ENCODE measurements around the gene CROCC2.

The CROCC2 gene

GRCh38 chr2:240928476-240929363, 22.6 kb downstream of the CROCC2 start (continued):
- TF ChIP-seq ZNF560 (tag by site-specific recombination; IDR thresholded peaks at IDR 0.05; ENCODE audit: borderline replicate concordance): no peak
- TF ChIP-seq KLF9 (tag by site-specific recombination; IDR thresholded peaks at IDR 0.05; ENCODE audit: low read depth): no peak

DNA sequence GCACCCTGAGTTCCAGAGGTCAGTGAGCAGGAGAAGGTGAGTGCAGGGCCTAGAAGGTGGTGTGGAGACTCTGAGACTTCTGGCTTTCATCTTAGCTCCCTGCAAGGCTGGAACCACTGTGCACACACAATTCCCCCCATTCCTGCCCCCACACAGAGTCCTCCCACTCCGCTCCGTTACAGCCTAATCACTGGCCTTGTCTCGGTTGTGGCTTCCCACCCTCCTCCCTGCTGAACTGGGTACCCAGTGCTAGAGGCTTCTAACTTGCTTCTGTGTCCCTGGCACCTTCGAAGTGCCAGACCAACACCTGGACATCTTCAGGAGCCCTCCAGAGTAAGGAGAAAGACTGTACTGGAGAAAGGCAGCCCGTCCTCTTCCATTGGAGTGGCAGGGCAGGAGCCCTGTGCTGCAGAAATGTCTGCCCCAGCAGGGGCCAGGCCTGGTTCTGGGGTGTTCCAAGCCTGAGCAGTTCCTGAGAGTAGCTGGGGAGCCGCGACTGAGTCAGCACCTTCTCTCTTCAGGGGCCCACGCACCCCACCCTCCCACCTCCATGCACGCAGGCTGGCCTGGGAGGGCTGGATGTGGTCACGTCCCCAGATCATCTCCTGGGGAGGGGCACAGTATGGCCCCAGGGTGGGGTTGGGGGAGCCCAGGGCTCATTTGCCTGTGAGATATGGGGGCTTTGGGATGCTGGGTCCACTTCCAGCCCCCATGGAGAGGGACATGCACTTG, 23.4 kb downstream of the CROCC2 start:
- no peak overlapping the region for H3K27ac ChIP-seq (ENCODE audit: extremely low read depth, low read depth, low read length)
- POLR2A ChIA-PET: no interaction called here
- H3K9me3 ChIP-seq (ENCODE audit: control insufficient read depth, insufficient read depth, low read depth, low read length): no peaks in the 10 kb centered on the region
- CTCF ChIA-PET: no interaction called here
- H3K36me3 ChIP-seq (ENCODE audit: control insufficient read depth in 2 of 2, insufficient read depth in 1 of 2, low read length in 2 of 2): no peaks in the 10 kb centered on the region
- TF ChIP-seq ZBTB21 (tag by site-specific recombination; IDR thresholded peaks at IDR 0.05): no peak
- no peak for TF ChIP-seq ZNF121 (tag by site-specific recombination; IDR thresholded peaks at IDR 0.05)
- 0 out of 2 replicates have a peak, but pooled peaks have one; percentile 30 for TF ChIP-seq ZFHX2 (tag by site-specific recombination; conservative IDR thresholded peaks at IDR 0.05)
- TF ChIP-seq ZNF561 (tag by site-specific recombination; IDR thresholded peaks at IDR 0.05; ENCODE audit: borderline replicate concordance): no peak
- no peak for TF ChIP-seq PRDM2 (tag by site-specific recombination; IDR thresholded peaks at IDR 0.05; ENCODE audit: borderline replicate concordance)
- peak; percentile 43; the same call in 1 of the 2 replicates for TF ChIP-seq EGR2 (tag by site-specific recombination; IDR thresholded peaks at IDR 0.05; ENCODE audit: low read depth)
- no peaks in the 10 kb centered on the region for H3K4me1 ChIP-seq (ENCODE audit: control insufficient read depth, insufficient read depth, low read length)
- H3K4me3 ChIP-seq (ENCODE audit: low read depth, low read length): no peak overlapping the region

- TF ChIP-seq MEIS1 (CRISPR knock-in tag; IDR thresholded peaks at IDR 0.05; ENCODE audit: borderline replicate concordance) (no peak), ZNF529 (tag by site-specific recombination; IDR thresholded peaks at IDR 0.05; ENCODE audit: insufficient replicate concordance) (no peak), SP2 (tag by site-specific recombination; IDR thresholded peaks at IDR 0.05) (no peak), ZNF138 (tag by site-specific recombination; IDR thresholded peaks at IDR 0.05; ENCODE audit: borderline replicate concordance) (no peak), ZNF473 (tag by site-specific recombination; IDR thresholded peaks at IDR 0.05) (no peak), ZNF132 (tag by site-specific recombination; IDR thresholded peaks at IDR 0.05; ENCODE audit: borderline replicate concordance) (no peak), ZIC2 (tag by site-specific recombination; IDR thresholded peaks at IDR 0.05) (no peak), ZNF366 (tag by site-specific recombination; conservative IDR thresholded peaks at IDR 0.05) (no peak), ZBTB20 (tag by site-specific recombination; IDR thresholded peaks at IDR 0.05) (no peak), ZSCAN30 (tag by site-specific recombination; IDR thresholded peaks at IDR 0.05) (no peak), MYNN (tag by site-specific recombination; IDR thresholded peaks at IDR 0.05; ENCODE audit: borderline replicate concordance) (no peak), GLIS2 (tag by site-specific recombination; IDR thresholded peaks at IDR 0.05) (no peak)
- CTCF ChIA-PET: interaction anchor here (1.1 kb wide), 1 partner anchor 16 kb away, joined by 3 read pairs; no protein-coding TSS in a partner anchor
Measured at GRCh38 chr2:240930096-240930630, 24.0 kb downstream of the CROCC2 start.

More at GRCh38 chr2:240930096-240930630, 24.0 kb downstream of the CROCC2 start:
- H3K9me3 ChIP-seq (ENCODE audit: control insufficient read depth, insufficient read depth, low read depth, low read length): no peaks in the 10 kb centered on the region
- no peak overlapping the region for H3K27ac ChIP-seq (ENCODE audit: extremely low read depth, low read depth, low read length)
- H3K36me3 ChIP-seq (ENCODE audit: control insufficient read depth in 2 of 2, insufficient read depth in 1 of 2, low read length in 2 of 2): no peaks in the 10 kb centered on the region
- POLR2A ChIA-PET: interaction anchor here (0.5 kb wide), 1 partner anchor 1002 kb away, joined by 3 read pairs; no protein-coding TSS in a partner anchor
- H3K4me3 ChIP-seq (ENCODE audit: low read depth, low read length): no peak overlapping the region
- H3K4me1 ChIP-seq (ENCODE audit: control insufficient read depth, insufficient read depth, low read length): no peaks in the 10 kb centered on the region
